ENCODE measurements around the gene BTNL3. TPM values are rescaled to one million over a fixed set of nuclear protein-coding genes. Genes with fewer than 3 reads are reported as not detected.

BTNL3 gene
- total and polyA plus RNA-seq, 9 of the 15 experiments (the other 6 are each of a cell fraction or from before 2014, with no cell fraction given) = 0.03 to 0.44 (median 0.04) TPM; not detected in 4

DNA sequence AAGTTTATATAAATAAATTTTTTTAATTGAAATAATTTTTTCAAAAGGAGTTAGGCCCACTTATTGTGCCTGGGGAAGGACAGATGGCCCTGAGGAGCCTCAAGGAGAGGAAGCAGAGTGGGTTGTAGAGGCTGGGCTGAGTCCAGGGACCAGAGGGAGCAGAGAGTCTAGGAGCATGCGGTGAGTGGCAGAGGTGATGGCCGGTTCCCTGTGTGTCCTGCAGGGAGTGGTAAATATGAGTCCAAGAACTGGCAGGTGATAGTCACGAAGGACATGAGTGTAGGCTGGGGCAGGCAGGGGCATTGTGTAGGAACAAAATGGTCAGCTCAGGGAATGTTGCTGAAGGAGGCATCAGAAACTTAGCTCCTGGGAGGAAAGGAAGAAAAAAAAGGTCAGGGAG, 43.1 kb downstream of the BTNL3 start (continued):
- TF ChIP-seq, protein P1, sequence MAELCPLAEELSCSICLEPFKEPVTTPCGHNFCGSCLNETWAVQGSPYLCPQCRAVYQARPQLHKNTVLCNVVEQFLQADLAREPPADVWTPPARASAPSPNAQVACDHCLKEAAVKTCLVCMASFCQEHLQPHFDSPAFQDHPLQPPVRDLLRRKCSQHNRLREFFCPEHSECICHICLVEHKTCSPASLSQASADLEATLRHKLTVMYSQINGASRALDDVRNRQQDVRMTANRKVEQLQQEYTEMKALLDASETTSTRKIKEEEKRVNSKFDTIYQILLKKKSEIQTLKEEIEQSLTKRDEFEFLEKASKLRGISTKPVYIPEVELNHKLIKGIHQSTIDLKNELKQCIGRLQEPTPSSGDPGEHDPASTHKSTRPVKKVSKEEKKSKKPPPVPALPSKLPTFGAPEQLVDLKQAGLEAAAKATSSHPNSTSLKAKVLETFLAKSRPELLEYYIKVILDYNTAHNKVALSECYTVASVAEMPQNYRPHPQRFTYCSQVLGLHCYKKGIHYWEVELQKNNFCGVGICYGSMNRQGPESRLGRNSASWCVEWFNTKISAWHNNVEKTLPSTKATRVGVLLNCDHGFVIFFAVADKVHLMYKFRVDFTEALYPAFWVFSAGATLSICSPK (IDR thresholded peaks at IDR 0.05; ENCODE audit: borderline replicate concordance) = no peak
- TF ChIP-seq, protein P2, sequence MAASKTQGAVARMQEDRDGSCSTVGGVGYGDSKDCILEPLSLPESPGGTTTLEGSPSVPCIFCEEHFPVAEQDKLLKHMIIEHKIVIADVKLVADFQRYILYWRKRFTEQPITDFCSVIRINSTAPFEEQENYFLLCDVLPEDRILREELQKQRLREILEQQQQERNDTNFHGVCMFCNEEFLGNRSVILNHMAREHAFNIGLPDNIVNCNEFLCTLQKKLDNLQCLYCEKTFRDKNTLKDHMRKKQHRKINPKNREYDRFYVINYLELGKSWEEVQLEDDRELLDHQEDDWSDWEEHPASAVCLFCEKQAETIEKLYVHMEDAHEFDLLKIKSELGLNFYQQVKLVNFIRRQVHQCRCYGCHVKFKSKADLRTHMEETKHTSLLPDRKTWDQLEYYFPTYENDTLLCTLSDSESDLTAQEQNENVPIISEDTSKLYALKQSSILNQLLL (CRISPR knock-in tag; IDR thresholded peaks at IDR 0.05; ENCODE audit: borderline replicate concordance) = no peak
- TF ChIP-seq ZNF830 (CRISPR knock-in tag; IDR thresholded peaks at IDR 0.05) = no peak
- no peak for TF ChIP-seq NRF1 (conservative IDR thresholded peaks at IDR 0.05 in 1 of 2, IDR thresholded peaks at IDR 0.05 in 1 of 2)
- TF ChIP-seq, protein P3, sequence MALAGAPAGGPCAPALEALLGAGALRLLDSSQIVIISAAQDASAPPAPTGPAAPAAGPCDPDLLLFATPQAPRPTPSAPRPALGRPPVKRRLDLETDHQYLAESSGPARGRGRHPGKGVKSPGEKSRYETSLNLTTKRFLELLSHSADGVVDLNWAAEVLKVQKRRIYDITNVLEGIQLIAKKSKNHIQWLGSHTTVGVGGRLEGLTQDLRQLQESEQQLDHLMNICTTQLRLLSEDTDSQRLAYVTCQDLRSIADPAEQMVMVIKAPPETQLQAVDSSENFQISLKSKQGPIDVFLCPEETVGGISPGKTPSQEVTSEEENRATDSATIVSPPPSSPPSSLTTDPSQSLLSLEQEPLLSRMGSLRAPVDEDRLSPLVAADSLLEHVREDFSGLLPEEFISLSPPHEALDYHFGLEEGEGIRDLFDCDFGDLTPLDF (CRISPR knock-in tag; IDR thresholded peaks at IDR 0.05) = no peak
